HG03460 (cell line): ENCODE measurements around the gene AGBL4.
"Not testable (repeated sequence)": the region's sequence is repeated elsewhere in the genome, so short reads cannot be mapped to it uniquely, and the experiment has no call there.

Source experiments
- ATAC-seq: cut with Tn5 transposase; IDR thresholded peaks from one replicate; pipeline ENCODE4 v1.9.1; 2021; ENCODE audit not compliant: unreplicated experiment

AGBL4 gene

DNA sequence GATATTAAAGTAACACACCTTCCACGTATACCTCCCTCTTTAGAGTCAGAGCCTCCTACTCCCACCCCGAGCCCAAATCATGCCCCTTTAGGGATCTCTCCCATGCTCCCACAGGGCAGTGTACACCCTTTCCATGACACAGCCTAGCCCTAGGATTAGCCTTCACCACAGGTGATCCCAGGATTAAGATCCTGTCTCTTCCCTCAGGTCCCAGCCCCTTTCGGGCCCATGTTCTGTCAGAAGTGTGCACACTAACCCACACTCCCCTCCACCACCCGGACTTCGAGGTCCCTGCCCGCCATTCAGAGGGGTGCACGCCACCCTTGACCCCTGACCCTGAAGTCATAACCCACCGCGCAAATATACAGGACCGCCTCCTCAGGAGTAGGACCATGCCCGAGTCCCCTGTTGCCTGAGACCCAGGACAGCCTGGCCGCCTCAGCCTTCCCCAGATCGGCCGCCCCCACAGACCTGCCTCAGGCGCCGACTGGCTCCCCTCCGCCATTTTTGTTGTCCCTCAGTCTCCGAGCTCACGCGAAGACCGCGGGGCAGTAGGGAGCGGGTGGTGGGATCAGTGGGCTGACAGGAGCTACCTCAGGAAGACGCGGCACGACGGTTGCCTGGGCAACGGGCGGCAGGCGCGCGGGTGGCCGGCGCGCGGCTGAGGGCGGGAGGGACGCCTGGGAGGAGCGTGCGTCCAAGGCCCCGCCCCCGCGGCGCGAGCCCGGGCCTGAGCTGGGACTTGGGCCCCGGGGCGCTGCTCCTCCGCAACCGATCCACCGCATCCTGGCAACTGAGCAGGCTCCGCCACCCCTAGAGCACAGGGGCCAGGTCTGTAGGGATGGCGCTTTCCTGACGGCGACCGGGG lies at the start of gene AGBL4:
AGBL4 (minus strand) TSS at position 663 of the 868 bp plus-strand sequence.
- ATAC-seq: no peak

DNA sequence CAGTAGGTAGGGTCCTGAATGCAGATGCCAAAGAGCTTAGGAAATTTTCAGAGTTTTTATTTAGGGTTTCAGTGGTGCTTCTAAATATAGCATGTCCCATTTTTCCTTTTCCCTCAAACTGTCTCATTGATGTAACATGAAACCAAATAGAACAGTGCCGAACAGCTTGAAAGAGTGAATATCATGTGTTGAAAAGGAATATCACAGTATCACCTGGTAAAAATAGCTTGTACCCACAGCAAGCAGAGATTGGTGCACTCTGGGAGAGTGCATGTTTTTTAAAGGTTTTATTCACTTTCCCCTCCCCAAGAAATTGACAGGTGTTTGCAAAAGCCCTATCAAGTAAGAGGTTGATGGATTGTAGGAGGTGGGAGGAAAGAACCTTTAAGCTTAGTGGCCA lies 43.1 kb upstream of the AGBL4 start:
- ATAC-seq: no peak

DNA sequence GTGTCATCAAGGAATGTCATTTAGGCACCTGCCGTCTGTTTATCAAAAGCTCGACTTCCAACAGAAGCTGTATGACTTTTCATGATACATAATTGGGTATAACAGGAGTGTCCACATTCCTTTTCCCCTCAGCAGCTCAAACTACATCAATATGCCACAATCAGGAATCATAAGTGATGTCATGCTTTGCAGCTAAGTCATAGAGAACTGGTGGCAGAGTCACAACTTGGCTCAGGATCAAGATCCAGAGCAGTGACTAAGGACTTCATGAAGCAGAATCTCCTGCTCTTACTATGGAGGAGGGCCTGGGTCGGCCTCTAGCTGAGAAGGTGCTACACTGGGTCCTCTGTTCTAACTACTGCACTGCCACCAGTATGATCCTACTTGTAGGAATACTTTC lies 36.5 kb upstream of the AGBL4 start:
- ATAC-seq: no peak

DNA sequence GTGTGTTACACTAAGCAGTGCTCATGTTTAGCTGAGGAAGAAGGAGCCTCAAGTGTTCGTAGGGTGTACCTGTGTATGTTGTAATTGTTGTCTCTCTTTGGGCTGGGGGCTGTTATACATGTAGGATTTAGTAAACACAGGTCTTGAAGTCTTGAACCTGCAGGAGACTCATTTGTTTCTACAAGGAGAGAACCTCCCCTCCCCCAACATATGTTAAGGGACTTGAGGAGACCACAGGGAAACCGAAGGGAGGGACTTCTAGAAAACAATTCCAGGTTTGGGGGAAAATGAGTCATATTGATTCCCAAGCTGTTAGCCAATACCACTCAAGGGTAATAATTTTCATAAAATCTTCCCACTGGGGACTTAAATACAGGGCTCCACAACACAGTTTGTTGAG lies 25.0 kb upstream of the AGBL4 start:
- ATAC-seq: no peak

DNA sequence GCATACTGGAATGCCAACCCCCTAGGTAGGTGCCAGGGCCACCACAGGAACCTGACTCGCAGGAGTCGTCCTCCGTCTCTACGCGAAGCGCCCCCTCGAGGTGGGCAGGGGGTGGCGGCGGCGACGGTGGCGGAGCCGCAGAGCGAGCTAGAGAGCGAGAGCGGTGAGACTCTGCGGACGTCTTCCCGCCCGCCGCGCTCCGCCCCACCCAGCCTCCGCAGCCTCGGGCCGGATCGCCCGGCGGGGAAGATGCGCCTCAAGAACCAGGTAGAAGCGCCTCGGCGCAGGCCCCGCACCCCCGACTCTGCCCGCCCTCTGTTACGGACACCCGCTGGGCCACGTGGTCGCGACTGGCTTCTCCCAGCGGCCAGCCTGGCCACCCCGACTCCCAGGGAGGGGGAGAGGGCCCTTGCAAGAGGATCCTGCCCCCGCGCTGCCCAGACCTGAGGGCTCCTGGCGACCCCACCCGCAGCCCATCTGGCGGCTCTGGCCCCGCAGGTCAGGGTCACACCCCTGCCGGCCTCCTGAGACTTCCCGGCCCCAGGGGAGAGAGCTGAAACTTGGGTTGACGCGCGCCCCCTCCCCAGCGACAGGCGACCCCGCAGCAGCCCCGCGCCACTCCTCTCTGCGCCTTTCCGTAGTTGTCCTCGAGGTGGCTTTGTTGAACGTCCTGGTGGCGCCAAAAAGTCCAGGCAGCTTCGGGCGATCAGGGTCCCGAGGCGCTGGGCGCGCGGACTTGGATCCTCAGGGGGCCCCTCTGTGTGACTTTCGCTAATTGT lies 24.4 kb upstream of the AGBL4 start:
- no peak for ATAC-seq

DNA sequence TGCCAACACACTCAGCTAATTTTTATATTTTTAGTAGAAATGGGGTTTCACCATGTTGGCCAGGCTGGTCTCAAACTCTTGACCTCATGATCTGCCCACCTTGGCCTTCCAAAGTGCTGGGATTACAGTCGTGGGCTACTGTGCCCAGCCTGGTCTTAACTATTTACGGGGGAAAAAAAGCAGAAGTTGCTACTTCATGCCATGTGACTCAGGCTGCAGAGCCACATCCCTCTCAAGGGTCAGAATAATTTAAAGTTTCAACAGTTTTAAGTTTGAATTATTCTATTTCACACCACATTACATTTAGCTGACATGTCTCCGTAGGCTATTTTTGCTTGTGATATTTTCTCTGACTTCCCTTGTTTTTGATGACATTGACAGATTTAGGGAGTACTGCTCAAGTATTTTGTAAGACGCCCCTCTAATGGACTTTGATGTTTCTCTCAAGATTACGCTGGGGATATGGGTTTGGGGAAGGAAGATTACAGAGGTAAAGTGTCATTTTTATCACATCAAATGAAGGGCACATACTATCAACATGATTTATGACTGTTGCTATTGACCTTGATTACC lies 14.6 kb upstream of the AGBL4 start:
- ATAC-seq: no peak

DNA sequence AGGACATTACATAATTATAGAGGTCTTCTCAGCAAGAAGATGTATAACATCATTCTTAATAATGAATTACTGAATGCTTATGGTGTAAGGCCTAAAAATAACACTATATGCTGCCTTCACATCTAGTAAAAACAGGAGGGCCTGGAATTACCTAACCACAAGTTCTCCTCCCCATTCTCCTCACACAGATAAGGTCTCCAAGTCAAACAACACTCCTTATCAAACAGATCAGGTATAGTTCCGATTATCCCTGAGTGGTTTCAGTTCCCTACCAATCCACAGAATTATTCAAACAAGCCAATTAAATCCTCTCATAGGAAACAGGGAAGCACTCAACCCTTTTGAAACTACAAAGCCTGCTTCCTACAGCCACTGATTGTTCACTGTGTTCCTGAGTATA lies 4.0 kb upstream of the AGBL4 start:
- ATAC-seq: no peak

DNA sequence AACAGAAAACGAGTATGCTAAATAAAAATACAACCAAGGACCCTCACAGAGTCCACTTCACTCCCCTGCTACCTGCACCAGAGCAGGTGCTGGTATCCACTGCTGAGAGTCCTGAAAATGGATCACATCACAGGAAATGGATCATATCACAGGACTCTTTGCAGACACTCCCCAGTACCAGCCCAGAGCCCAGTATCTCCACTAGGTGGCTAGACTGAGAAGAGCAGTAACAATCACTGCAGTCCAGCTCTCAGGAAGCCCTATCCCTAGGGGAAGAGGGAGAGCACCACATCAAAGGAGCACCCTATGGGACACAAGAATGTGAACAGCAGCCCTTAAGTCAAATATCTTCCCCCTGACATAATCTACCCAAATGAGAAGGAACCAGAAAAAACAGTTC lies 28.0 kb downstream of the AGBL4 start:
- ATAC-seq: no peak

DNA sequence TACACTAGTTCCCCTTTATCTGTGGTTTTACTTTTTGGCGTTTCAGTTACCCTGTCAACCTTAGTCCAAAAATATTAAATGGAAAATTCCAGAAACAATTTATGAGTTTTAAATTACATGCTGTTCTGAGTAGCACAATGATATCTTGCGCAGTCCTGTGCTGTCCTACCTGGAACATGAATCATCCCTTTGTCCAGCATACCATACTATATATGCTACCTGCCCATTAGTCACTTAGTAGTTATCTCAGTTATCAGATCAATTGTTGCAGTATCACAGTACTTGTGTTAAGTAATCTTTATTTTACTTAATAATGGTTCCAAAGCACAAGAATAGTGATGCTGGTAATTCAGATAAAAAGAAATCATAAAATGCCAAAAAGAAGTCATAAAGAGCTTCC lies 52.7 kb downstream of the AGBL4 start:
- ATAC-seq: no peak

DNA sequence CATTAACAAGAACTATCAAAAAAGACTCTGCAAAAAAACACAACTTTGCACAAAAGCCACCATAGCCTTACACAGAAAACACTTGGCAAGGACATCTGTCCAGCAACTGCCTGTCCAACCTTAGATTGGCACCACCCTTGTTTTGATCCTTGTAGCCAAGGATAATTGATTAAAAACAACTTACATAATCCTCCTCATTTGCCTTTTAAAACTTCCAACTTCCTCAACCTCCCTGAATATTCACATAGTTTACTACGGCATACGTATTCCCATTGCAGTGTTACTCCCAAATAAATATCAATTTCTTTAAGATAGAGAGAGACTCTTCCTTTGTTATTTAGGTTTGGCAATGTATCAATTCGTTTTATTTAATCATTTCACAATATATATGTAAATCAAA lies 72.4 kb downstream of the AGBL4 start:
- no peak for ATAC-seq

DNA sequence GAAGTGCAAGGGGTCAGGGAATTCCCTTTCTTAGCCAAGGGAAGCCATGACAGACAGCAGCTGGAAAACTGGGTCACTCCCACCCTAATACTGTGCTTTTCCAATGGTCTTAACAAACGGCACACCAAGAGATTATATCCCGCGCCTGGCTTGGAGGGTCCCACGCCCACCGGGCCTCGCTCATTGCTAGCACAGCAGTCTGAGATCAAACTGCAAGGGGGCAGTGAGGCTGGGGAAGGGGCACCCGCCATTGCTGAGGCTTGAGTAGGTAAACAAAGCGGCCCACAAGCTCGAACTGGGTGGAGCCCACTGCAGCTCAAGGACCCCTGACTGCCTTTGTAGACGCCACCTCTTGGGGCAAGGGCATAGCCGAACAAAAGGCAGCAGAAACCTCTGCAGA lies 108.5 kb downstream of the AGBL4 start:
- ATAC-seq: not testable (repeated sequence)

DNA sequence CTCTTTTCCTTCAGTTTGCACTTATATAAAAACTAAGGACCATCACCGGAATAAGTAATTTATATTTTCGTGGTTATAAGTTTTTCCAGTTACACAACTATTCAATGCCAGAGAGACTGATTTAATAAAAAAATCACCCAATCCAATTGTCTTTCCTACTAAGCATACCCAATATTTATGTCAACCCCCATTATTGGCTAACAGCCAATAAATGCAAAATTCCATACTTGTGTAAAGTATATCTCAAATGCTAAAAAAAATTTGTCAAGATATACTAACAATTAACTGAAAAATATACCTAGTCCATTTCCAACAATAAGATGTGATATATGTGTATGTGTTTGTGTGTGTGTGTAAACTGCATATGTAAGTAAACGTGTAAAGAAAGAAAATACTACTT lies 117.4 kb downstream of the AGBL4 start:
- no peak for ATAC-seq

DNA sequence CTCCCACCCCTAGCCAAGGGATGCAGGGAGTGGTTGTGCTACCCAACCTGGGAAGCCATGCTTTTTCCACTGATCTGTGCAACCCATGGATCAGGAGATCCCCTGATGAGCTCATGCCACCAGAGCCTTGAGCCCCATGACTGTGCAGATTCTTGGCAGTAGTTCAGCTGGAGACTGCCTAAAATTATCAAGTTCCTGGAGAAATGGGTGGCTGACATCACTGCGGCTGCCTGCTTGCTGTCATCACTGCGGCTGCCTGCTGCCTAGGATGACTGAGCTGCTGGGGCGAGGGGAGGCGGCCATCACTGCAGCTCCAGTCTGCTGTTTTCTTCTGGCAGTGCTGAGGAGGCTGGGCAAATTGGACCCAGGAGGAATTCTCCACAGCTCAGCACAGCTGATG lies 159.2 kb downstream of the AGBL4 start:
- ATAC-seq: no peak

DNA sequence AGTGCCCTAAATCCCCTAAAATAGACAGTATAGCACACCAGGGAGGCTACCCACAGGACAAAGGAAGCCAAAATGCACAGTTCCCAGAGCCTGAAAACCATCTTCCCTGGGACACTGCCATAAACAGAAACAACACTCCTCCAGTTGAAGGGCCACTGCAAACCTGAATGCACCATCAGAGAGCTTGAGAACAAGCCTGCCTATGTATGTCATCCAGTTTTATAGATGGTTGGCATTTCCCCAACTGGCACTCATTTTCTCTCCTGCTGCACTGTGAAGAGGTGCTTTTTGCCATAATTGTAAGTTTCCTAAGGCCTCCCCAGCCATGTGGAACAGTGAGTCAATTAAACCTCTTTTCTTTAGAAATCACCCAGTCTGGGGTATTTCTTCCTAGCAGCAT lies 169.0 kb downstream of the AGBL4 start:
- no peak for ATAC-seq

DNA sequence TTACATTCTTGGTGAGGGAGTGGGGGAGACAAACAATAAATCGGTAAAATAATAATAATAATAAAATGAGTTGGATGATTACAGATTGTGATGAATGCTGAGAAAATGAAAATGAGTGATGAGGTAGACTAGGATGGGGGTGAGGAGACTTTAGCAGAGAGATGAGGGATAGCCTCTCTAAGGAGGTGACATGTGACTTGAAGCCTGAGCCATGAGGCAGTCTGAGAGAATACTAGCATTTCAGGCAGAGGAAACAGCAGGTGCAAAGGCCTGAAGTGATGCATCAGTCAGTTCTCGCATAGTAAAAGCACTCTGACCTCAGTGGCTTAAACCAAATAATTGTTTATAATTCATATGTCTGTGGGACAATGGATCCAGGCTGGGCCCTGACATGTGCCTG lies 181.2 kb downstream of the AGBL4 start:
- no peak for ATAC-seq

DNA sequence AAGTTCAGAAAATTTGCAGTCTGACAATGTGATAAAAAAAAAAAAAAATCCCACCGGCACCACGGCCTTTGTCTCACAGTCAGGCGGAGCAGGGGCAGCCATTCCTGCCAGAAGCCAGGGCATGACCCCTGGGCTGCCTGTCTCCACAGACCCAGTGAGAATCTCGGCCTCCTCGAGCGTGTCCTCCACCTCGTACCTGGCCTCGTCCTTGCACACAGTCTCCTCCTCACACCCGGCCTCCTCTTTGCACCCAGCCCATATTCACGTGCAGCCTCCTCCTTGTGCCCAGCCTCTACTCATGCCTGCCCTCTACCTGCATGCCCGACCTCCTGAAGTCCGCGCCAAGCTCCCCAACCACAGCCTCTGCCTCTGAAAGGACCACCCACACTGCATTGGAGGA lies 182.0 kb downstream of the AGBL4 start:
- ATAC-seq: no peak

DNA sequence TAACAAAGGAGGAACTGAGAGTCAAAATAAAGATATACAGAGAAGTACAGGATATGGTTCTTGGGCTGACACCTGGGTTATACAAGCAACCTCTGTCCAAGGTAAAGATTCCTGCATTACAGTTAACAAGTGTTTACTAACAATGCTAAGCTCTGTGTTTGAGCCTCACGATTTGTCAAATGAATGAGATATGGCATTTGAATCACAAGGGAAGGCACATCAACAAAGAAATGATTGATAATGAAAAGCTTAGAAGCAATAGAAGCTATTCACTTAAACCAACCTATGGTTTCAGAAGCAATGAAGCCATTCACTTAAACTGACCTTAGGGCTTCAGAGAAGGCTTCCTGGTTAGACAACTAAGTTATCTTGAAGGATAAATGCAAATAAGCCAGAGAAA lies 199.5 kb downstream of the AGBL4 start:
- no peak for ATAC-seq

DNA sequence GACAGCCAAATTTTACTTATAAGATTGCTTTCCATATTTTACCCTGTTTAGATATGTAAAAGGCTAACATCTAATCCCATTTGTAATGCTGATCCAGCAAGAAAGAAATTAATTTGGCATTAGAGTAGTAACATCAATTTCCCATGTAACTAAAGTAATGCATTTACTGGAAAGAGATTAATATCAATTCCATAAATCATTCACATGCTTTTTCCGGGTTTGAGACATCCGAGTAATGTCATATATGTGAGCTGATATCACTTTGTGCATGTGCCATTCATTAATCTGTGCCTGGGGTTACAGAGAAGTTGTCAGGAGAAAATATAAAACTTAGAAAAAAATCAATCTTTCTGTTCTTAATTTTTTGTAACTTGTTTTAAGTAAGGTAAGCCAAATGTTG lies 206.1 kb downstream of the AGBL4 start:
- ATAC-seq: no peak

DNA sequence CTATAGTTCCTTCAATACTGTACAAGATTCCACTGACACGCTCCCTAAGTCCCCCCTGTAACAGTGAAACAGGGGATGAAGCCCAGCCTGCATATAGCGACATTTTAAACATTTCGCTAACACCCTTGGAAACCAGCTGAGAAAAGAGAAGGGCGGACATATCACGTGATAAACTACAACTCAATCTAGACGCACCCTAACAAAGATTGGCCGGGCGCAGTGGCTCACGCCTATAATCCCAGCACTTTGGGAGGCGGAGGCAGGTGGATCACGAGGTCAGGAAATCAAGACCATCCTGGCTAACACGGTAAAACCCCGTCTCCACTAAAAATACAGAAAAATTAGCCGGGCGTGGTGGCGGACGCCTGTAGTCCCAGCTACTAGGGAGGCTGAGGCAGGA lies 236.7 kb downstream of the AGBL4 start:
- not testable (repeated sequence) for ATAC-seq

DNA sequence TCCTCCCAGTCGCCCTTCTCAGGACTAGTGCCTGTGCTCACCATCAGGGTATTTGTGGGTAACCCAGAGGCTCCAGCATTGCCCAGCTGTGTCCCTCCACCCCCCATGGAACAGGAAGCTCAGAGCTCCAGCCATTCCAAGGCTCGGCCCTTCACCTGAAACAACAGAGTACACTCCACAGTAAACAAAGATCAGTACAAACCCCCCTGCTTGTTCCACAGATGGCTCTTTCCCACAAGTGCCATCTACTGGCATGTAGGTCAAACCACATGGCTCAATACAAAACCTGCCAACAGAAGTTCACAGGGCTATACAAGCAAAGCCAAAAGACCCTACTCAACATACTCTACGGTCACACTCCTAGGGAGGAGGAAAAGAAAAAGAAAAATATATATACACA lies 258.7 kb downstream of the AGBL4 start:
- no peak for ATAC-seq

DNA sequence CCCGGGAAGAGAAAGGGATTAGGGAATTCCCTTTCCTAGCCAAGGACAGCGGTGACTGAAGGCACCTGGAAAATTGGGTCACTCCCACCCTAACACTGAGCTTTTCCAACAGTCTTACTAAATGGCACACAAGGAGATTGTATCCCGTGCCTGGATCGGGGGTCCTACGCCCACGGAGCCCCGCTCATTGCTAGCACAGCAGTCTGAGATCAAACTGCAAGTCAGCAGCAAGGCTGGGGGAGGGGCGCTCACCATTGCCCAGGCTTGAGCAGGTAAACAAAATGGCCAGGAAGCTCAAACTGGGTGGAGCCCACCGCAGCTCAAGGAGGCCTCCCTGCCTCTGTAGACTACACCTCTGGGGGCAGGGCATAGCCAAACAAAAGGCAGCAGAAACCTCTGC lies 285.6 kb downstream of the AGBL4 start:
- ATAC-seq: not testable (repeated sequence)

DNA sequence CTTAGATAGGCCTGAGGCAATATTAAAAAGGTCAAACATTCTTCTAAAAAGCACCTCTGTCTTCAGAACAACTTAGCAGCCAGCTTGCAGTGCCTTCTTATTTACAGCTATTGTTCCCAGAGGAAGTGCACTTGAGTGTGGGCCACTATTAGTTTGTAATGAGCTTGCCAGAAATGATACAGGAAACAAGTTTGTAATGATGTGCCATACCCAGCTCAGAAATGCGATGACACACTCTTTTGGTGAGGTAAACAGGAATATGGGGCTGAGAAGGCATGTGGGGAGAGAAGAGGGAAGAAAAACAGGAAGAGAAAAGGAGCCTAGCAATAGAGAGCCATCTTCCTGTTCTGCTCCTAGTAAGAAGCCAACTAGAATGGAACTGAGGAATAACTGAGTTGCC lies 295.4 kb downstream of the AGBL4 start:
- ATAC-seq: no peak
